Colon (tissue), 2 donors: Measurements from ENCODE around the gene SIDT1.

Source experiments
- FAIRE-seq: peaks from 2 replicates; lab custom pipeline; 2012; peaks lifted over from hg19 to GRCh38; lab: Jason Lieb, UNC
- donor health status: control.
- donor health status: control.

The SIDT1 gene

DNA sequence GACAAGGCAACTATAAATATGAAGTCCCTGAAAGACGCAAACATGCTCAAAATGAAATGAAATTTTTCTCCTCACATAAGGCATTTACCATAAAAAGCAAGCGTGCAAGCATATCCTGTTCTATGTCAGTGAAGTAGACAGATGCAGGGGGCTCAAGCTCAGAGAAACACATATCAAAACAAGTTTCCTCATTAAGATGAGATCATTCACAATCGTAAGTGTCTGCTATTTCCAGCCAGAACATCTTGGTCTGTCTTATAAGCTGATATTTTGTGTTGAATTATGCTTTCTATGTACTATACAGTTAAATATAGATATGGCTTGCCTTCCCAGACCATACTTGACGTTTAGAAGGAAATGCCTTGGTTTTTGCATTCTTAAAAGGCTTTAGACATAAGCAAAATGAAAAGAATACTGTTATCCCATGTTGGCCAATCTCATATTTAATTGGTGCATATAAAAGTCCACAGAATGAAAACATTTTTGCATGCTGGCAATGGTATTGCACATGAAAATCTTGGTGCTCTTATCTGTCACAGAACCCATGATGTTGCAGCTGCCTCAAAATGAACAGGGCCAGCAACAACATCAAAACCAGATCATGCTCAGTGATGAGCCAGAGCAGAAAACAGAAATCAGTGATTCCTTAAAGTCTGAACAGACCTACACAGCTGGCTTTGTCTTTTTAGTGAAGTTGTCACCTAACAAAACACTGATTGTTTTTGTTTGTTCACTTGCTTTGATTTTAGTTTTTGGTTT, 65.4 kb downstream of the SIDT1 start:
- no peak for FAIRE-seq

DNA sequence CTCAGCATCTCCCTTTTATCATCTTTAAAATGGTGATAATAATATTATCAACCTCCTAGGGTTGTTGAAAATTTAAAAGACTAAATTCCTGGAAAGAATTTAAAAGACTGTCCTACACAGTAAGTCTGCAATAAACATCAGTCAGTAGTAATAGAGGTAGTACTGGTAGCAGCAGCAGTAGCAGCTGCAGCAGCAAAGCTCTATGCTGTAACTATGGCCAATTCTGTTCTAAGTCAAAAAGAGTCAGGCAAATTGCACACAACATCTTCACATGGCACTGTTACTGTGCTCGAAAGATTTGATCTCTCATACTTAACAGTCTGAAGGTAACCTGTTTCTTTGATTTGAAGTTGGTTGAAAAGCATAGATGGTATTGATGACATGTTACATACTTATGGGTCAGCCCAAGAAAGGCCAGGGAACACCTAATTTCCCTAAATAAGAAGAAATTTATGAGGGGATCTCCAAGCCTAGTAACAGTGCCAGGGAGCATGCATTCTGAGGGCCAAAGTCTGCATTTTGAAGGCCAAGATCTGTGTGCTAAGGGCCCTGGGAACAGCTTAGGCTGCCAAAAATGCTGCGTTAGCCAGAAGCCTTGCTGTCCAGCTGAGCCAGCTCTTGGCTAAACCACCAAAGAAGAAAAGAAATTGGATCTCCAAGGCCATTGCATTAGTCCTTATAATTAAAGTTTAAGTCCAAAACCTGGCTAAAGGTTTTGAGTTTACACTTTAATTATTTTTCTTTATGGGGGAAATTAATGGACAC, 68.2 kb downstream of the SIDT1 start:
- FAIRE-seq: no peak

DNA sequence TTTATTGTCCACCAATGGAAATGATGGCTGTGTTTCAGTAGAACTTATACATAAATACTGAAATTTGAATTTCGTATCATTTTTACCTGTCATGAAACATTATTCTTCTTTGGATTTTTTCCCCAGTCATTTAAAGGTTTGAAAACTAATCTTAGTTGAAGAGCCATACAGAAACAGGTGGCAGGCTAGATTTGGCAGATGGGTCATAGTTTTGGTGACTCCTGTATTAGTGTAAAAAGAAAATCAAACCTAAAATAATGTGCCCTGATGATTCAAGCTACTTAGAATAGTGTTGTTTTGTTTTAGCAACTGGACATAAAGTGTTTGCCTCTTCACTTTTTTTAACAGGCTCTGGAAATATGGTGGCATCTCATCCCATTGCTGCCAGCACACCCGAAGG, 68.9 kb downstream of the SIDT1 start:
- FAIRE-seq: no peak

DNA sequence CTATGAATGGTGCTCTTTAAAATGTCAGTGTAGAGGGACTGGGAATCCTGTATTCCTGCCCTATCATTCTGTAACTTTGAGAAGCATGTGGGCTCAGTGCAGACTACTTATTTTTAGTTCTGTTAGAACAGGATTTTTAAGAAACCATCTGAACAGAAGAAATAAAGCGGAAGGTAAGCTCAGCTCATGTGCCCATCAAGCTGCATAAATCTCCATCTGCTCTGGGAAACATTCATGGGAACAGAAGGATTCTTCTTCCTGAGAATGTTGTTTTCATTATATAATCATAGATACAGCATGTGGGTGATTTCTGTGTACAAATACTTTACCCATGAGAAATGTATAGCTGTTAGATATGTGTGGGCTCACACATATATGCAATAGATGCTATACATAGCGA, 69.9 kb downstream of the SIDT1 start:
- no peak for FAIRE-seq

DNA sequence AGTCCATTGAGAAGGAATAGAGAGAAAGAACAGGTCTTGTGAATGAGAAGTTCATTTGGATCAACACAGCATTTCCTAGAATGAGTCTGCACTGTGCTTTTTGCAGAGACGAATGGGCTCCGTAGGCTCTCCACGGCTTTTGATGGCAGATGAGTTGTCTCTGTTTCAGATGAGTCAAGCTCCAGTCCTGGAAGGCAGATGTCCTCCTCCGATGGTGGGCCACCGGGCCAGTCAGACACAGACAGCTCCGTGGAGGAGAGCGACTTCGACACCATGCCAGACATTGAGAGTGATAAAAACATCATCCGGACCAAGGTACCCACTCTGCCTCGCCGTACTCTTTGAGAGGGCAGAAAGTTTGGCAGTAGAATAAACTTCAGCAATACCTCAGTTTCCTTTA, 70.5 kb downstream of the SIDT1 start:
- FAIRE-seq: no peak

DNA sequence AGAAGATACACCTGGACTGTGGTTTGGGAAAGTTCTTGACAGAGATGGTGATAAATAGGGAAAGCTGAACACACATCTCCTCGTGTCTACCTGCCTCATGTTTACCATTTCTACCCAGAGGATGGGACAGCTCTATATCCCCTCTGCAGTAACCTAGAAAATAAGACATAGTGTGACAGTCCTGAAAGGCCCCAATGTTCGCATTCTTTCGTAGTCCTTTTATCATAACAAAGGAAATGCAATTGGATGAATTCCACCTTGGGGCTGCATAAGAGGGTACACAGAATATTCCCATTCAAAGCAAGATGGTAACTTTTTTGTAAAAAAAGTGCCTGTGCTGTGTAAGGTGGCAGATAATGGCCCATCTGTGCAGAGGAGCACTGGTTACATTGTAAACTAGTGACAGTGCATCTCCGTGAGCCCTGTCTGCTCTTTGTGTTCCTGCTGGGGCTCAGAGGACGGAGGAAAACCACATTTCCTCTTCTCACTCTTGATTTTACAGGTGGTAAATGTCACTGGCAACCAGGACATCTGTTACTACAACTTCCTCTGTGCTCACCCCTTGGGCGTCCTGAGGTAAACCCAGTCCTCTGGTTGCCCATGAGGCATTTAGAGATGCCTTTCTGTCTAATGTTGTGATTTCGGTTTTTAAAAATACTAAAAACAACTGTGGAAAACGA, 74.3 kb downstream of the SIDT1 start:
- FAIRE-seq: no peak

DNA sequence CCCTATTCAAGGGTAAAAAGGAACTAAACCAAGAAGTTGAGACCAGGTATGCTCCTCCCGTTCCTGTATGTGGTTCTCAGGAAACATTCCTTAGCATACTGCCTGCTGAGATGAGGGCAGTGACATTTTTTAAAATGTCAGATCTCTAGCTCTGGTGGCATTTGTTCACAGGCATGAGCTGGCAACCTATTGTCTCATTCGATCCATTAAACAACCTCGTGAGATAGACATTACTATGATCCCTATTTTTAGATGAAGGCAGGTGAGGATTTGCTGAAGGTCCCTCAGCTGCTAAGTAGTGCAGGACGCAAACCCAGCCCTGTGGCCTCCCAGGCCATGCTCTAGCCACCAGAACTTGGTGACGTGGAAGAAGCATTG, 74.9 kb downstream of the SIDT1 start:
- FAIRE-seq: no peak

DNA sequence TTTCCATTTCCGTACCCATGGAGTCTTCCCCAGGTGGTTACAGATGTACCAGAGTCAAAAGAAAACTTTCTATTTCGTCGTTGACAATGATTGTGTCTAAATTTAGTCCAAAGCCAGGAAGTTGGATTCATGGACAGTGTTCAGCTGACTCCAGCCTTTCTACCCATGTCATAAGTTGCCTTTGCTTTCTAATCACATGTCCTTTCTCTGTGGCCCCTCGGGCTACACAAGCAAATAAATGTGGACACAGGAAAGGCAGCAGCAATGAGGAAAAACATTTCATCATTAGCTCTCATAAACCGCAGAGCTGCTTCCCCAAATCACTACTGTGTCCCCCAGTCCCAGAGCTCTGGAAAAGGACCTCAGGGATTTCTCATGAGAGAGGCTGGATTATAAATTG, 82.0 kb downstream of the SIDT1 start:
- FAIRE-seq: no peak

DNA sequence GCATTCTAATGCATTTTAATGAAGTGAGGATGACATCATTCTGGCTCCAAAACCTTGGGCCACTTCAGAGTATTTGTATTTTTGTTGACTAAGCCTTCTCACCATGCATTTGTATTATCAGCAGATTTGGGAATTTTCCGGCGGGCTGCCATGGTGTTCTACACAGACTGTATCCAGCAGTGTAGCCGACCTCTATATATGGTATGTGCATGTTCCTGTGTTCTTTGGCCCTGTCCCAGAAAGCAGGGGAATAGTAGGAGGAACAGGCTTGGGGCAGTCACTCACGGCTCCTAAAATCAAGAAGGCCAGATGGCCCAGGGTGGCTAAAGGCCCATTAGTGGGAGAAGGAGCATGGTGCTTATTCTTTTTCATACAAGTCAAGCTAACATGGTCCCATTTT, 83.6 kb downstream of the SIDT1 start:
- no peak for FAIRE-seq

DNA sequence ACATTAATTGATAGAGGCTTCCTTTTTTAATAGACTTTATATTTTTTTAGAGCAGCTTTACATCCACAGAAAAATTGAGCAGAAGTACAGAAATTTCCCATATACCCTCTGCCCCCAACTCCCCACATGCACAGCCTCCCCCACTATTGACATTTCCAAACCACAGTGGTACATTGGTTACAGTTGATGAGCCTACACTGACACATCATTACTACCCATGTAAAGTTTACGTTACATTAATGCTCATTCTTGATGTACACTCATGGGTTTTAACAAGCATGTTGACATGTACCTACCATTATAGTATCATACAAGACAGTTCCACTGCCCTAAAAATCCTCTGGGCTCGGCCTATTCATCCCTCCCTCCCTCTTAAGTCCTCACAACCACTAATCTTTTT, 85.4 kb downstream of the SIDT1 start:
- FAIRE-seq: no peak

DNA sequence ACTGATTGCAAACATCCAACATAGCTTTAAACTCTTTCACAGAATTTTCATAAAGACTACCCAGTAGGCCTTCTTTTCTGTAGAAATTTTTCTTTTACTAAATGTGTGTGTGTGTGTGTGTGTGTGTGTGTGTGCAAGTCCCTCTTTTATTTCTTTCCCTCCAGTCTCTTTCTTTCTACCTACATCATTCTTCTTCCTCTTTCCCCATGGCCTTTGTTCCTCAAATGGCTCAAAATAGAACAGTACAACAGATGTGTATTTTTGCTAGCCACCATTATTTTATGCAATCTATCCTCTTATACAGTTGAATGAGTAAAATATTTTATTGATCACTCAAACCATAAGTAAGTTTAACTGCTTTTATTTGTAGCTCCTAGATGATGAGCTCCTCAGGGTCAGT, 87.7 kb downstream of the SIDT1 start:
- no peak for FAIRE-seq

DNA sequence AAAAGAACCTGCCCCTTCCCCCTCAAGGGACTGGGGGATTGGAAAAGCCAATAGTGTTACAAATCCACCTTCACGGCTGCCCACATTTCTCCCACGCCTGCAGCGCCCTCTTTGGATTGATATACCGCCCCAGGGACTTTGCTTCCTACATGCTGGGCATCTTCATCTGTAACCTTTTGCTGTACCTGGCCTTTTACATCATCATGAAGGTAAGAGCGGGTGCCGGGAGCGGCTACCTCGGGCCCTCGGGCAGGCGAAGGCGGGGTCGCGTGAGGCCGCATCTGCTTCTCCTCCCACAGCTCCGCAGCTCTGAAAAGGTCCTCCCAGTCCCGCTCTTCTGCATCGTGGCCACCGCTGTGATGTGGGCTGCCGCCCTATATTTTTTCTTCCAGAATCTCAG, 91.0 kb downstream of the SIDT1 start:
- no peak for FAIRE-seq

DNA sequence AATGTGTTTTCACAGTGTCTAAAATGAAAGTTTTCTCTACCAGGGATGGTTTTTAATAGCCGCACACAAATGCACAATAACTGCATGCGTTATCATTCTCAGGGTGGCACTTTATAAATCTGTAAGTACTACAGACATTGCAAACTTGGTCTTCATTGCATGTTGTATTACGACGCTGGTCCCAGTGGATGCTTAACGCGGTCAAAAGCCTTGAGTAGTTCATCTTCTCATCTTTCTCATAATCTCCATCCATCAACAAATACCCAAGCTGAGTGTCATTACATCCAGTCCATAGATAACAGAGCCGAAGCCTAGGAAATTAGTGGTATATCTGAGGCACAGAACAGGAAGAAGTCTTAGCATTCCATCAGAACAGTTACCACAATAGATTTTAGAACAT, 91.5 kb downstream of the SIDT1 start:
- no peak for FAIRE-seq

DNA sequence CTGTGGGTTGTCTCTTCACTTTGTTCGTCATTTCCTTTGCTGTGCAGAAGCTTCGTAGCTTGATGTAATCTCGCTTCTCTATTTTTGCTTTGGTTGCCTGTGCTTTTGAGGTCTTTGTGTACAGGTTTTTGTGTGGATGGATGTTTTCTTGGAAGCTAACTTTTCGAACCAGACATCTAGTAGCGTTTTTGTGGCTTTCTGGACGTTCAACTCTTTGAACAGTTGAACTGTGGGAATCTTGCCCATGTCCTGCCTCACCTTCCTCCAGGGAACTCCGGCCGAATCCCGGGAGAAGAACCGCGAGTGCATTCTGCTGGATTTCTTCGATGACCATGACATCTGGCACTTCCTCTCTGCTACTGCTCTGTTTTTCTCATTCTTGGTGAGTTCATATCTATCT, 93.5 kb downstream of the SIDT1 start:
- FAIRE-seq: no peak

DNA sequence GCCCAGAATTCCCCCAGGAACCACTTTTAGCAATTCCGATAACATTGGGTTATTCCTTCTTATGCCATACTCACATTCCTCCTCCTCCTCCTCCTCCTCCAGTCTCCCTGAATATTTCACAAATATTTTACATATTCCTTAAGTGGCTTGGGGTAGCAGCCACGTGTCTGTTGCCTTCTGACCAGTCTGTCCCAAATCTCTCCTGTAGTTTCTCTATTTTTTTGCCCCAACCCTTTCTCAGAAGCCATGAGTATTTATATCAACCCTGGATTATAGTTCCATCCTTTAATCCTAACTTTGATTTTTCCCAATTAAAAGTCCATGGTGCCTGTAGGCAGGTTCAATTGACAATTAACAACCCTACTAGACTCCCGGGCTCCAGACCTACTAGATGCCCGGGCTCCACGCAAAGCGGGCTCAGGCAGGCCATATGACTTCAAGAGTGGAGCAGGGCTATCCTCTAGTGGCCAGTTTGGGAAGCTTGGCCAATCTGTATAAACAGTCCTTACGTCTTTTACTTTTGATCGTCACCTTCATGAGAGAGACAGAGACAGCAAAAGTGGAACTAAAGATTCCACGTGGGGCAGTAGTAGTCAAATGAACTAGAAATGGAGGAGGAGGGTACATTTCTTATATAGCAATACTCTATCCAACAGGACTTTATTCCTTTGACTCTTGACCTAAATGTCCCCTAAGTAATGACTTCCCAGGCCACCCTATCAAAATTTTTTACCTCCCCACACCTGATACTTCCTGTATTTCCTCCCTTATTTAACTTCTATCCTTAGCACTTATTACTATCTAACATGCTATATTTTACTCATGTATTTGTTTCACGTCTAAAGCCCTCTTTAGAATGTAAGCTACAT, 94.4 kb downstream of the SIDT1 start:
- no peak for FAIRE-seq

DNA sequence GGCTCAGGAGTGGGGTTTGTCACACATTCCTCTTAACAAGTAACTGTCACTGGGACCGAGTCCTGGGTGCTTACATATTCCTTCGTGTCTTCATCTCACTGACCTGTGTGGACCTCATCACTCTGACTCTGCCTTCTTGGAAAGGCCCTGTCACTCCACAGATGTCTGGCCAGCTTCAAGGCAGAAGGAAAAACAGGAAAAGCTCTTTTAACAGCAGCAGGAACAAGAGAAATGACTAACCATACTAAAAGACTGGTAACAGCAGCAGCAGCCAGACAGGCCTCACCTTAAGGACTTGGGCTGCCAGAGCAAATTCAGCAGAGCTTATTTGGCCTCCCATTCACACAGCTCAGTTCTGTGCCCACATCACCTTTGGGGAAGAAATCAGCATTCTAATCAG, 96.0 kb downstream of the SIDT1 start:
- FAIRE-seq: no peak

DNA sequence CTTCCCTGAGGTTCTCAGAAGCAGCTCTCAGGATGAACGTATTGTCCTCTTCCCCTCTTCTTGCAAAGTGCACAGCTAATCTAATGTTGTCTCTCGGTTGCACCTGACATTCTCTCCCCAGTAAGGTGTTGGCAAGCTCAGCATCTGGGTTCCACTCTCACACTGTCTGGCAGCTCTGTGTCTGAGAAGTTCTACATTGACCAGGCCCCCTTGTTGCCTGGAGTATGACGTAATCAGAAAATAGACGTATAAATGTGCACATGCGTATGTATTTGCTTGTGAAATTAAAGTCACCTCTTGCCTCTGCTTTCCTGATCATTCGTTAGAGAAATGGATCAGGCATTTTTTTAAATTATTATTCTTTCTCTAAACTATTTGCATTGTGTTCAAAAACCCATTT, 96.4 kb downstream of the SIDT1 start:
- FAIRE-seq: no peak

DNA sequence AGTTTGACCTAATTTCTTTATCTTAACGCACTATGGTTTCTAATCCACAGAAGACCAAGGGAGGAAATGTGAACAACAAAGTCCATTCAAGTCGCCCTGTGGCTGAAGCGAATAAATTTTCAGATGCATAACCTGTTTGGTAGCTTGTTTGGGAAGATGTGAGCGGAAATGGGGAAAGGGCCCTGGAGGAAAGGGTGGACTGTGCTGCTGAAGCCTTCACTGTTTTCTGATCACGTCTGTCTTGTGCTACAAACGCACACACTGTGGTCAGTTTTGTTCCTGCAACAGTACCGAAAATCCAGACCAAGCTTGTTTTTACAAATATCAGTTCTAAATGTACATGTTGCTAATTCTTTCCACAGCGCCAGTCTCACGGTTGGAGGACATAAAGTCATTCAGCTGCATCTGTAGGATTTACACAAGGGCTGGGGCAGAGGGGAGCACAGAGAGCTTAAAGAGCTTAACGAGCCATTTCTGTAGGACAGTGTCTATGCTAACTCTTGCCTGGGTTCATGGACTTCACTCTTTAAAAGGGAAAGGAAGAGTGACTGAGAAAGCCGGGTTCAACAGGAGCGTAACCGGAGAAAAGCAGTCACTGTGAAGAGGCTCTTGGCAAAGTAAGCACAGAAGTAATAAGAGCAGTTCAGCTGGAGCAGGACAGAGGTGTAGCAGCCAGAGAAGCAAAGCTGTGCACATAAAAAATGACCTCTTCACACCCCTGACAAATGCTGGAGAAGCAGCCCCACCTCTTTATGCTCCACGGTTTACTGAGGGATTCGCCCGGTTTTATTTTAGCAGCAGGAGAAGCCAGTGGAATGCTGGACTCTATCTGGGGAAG, 97.4 kb downstream of the SIDT1 start:
- FAIRE-seq: no peak

DNA sequence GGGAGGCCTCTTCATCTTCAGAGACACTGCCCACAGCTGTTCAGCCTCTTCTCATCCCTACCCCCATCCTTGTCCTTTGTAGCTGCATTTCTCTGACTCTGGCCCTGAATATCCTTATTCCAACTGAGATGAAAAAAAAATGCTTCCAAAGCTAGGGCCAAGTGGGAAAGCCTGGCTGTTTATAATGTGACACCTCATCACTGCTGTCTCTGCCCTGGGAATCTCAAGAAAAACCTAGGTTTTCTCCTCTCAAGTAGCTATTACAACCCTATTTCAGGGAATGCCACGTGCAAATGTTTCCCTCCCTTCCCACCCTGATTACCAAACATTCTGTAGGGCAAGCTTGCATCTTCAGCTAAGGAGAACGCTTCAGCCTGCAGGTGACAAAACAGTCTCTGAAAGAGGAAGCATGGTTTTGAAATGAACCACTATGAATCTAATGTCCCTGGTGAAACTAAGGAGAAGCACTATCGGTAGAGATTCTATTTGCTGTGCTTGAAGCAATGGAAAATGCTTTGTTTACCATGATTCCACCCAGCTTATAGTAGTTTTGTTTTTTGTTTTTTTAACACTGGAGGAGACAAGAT, 98.7 kb downstream of the SIDT1 start:
- no peak for FAIRE-seq

DNA sequence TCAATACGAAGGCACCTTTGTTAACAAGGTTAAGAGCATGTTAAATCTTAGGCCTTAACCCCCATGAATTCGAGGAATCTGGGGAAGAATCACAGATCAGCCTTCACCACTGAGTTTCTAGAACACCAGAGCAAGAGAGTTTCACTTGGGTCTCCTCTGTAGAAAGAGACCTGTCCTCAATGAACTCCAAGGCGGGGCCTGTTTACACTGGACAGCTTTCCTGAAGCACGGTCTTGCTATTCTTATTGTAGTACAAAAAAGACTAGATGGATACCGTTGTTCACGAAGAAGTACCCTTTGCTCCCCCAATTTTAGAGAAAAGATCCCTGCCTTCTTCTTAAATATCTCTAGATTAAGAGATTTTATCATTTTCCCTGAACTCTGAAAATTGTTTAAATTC, 99.2 kb downstream of the SIDT1 start:
- no peak for FAIRE-seq
